HG03432 (cell line): ENCODE data around the gene RNASEL.
"Not testable (repeated sequence)": the region's sequence is repeated elsewhere in the genome, so short reads cannot be mapped to it uniquely, and the experiment has no call there.

Experiments
- ATAC-seq: cut with Tn5 transposase; IDR thresholded peaks from one replicate; pipeline ENCODE4 v1.9.1; 2021; ENCODE audit warnings: mild to moderate bottlenecking, moderate library complexity; ENCODE audit not compliant: unreplicated experiment

The RNASEL gene

DNA sequence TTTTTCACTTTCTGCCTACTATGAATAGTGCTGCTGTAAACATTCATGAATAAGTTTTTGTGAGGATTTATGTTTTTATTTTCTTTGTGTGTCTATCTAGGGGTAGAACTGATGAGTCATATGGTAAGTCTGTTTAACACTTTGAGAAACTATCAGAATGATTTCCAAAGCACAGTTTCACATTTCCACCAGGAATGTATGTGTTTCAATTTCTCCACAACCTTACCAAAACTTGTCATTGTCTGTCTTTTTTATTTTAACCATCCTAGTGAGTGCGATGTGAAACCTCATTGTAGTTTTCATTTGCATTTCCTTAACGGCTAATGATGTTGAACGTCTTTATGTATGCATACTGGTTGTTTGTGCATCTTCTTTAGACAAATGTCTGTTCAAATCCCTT is 23.5 kb downstream of the RNASEL start:
- no peak for ATAC-seq

- no peak for ATAC-seq
These were observed 24.6 kb downstream of the RNASEL start for GRCh38 chr1:182564406-182565004.

DNA sequence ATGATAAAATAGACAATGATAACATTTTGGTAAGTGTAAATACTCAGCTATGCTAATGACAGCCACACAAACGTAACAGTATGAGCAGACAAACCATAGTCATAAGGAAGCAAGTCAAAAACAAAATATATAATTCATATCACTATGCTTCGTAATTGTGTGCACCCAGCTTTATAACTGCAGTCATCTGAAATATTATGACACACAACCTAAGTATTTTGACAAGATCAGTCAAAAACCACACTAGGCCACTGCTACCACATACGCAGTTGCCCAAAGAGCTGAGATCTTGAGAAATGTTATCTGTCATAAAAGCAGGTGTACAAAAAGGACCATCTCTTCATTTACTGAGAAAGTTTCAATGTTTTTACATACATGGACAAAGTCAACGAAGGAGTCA is 26.0 kb downstream of the RNASEL start:
- ATAC-seq: no peak

DNA sequence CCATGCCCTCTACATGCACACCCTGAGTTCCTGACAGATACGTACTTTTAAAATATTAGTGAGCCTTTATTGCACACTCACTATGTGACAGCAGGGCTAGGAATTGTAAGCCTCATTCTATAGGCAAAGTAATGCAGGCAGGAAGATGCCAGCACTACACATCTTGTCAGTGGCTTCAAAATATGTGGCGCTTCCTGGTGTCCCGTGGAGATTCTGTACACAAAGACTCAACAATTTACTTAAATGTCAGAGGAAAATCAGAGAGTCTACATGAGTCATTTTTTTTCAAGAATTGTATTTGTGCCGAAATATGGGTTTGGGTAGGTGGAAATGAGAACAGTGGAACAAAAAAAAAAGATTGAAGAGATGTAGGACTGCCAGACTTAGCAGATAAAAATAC is 27.6 kb downstream of the RNASEL start:
- no peak for ATAC-seq

GRCh38 chr1:182560392-182560984 is 28.6 kb downstream of the RNASEL start:
- no peak for ATAC-seq

GRCh38 chr1:182556279-182556678 is 32.8 kb downstream of the RNASEL start:
- no peak for ATAC-seq

DNA sequence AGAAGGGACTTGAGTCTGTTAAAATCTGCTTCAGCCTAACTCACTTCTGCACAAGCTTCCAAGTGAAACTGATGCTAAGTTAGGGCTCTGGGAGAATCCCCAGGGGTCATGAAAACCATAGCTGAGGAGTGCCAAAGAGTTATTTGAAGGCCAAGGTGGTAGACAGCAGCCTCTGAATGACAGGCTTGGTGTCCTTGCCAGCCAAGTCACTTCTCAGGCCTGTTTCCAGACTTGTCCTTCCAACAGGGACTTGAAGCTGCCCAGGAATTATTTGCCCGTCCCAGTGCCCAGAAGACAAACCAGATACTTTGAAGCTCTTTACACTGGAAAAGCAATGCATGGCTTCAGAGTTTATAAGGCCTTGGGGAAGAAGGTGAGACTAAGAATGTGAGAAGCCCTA is 33.6 kb downstream of the RNASEL start:
- no peak for ATAC-seq

- no peak for ATAC-seq
These were observed 36.5 kb downstream of the RNASEL start for GRCh38 chr1:182552527-182552926.

GRCh38 chr1:182549811-182550210 is 39.2 kb downstream of the RNASEL start:
- no peak for ATAC-seq

GRCh38 chr1:182549346-182549745 is 39.7 kb downstream of the RNASEL start:
- no peak for ATAC-seq

DNA sequence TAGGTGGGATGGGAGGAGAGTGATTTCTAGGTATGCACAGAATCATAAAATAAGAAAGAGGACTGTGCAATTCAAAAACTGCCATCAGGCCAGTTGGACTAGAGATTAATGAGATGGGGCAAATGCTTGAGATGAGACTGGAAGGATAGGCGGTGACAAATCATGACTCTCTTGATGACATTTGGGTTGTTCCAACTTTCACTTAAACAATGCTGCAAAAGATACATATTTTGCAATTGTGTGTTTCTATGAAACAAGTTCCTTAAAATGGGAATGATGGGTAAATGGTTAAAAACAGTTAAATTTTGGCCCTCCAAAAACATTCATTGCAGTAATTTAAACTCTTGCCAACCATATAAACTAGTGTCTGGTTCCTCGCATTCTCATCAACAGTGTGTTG is 55.2 kb downstream of the RNASEL start:
- no peak for ATAC-seq

- not testable (repeated sequence) for ATAC-seq
These were observed 60.9 kb downstream of the RNASEL start for GRCh38 chr1:182528206-182528605.

GRCh38 chr1:182527680-182528079 is 61.4 kb downstream of the RNASEL start:
- no peak for ATAC-seq

GRCh38 chr1:182525342-182525741 is 63.7 kb downstream of the RNASEL start:
- ATAC-seq: no peak
